K562 (cell line): ENCODE measurements around the gene ADGRB2.

Source experiments
- ESRRA ChIP-seq: fragments of 450-650 bp; IDR thresholded peaks from 2 replicates; pipeline ENCODE4 v1.6.1; 2014; ENCODE audit warnings: low read depth, mild to moderate bottlenecking, moderate library complexity, borderline replicate concordance
- GTF2F1 ChIP-seq: IDR thresholded peaks from 2 replicates; pipeline ENCODE4 v1.6.1; 2011; ENCODE audit warnings: low read depth, low read length, improper control_type of control experiment
- NFXL1 ChIP-seq: fragments of 450-650 bp; formaldehyde crosslinking; IDR thresholded peaks from 2 replicates; pipeline ENCODE4 v1.4.0; 2021; ENCODE audit warnings: mild to moderate bottlenecking
- POLR3A ChIP-seq: IDR thresholded peaks from 2 replicates; pipeline ENCODE4 v1.6.1; 2011; ENCODE audit warnings: borderline replicate concordance, mild to moderate bottlenecking, moderate library complexity; ENCODE audit not compliant: insufficient read length, insufficient read depth; ENCODE audit errors: extremely low read depth
- SIN3A ChIP-seq, 2 experiments: fragments of 150-350 bp in 1 of 2; IDR thresholded peaks; 2 replicates each; pipeline ENCODE4 v1.6.1; 2011 to 2016; ENCODE audit warnings: borderline replicate concordance in 2 of 2, low read depth in 2 of 2, low read length in 2 of 2, mild to moderate bottlenecking in 2 of 2, moderate library complexity in 2 of 2; ENCODE audit not compliant: control insufficient read depth in 1 of 2
- ZFX ChIP-seq: sonication (generic); formaldehyde crosslinking; IDR thresholded peaks from 2 replicates; pipeline ENCODE4 v1.8.0; 2022; ENCODE audit warnings: mild to moderate bottlenecking, missing genetic modification reagents, moderate library complexity
- ZNF583 ChIP-seq: fragments of 250-450 bp; sonication (Bioruptor Pico); IDR thresholded peaks from 2 replicates; pipeline ENCODE4 v1.4.0; 2020
- ZNF778 ChIP-seq: fragments of 450-650 bp; formaldehyde crosslinking; IDR thresholded peaks from 2 replicates; pipeline ENCODE4 v1.4.0; 2020; ENCODE audit warnings: mild to moderate bottlenecking, moderate library complexity
- TF ChIP-seq, protein P1 (sequence below): sonication (generic); formaldehyde crosslinking; IDR thresholded peaks from 2 replicates; pipeline ENCODE4 v1.8.0; 2023; ENCODE audit warnings: mild to moderate bottlenecking, missing genetic modification reagents
- TF ChIP-seq, protein P2 (sequence below), 3 experiments: IDR thresholded peaks in 2 of 3; conservative IDR thresholded peaks in 1 of 3; 2 replicates each; pipeline ENCODE4 v1.5.1; 2011 to 2012; ENCODE audit warnings: low read length in 3 of 3, mild to moderate bottlenecking in 3 of 3, control low read depth in 2 of 3, improper control_type of control experiment in 1 of 3, inconsistent platforms in 1 of 3, low read depth in 1 of 3, mixed read lengths in 1 of 3, moderate library complexity in 1 of 3; ENCODE audit not compliant: insufficient read depth in 2 of 3

DNA sequence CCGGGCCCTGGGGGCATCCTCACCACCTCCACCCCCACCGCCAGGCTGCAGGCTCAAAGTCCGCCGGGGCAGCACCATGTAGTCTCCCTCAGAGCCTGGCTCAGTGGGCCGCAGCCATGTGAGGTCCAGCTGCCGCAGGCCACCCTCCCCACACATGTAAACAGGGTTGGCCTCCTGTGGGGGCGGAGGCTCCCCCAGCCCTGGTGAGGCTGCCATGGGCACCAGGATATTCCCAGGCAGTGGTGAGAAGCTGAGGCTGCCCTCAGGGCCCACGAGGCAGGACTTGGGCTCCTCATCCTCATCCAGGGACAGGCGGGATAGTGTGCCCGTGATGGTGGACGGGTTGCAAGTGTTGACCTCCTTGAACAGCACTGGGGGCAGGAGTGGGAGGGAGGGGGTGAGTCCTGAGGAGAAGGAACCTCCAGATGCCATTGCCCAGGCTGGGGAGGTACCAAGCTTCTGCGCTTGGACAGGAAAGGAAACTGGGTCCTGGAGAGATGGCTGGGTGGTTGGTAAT lies 33.0 kb downstream of the ADGRB2 start:
- TF ChIP-seq ESRRA (no peak), SIN3A (IDR thresholded peaks at IDR 0.05; ENCODE audit: borderline replicate concordance in 2 of 2, control insufficient read depth in 1 of 2, low read depth in 2 of 2, low read length in 2 of 2) (no peak), NFXL1 (CRISPR knock-in tag) (no peak), ZFX (CRISPR knock-in tag) (no peak), GTF2F1 (no peak), ZNF583 (CRISPR knock-in tag) (no peak), POLR3A (no peak), ZNF778 (no peak)
- TF ChIP-seq, protein P1, sequence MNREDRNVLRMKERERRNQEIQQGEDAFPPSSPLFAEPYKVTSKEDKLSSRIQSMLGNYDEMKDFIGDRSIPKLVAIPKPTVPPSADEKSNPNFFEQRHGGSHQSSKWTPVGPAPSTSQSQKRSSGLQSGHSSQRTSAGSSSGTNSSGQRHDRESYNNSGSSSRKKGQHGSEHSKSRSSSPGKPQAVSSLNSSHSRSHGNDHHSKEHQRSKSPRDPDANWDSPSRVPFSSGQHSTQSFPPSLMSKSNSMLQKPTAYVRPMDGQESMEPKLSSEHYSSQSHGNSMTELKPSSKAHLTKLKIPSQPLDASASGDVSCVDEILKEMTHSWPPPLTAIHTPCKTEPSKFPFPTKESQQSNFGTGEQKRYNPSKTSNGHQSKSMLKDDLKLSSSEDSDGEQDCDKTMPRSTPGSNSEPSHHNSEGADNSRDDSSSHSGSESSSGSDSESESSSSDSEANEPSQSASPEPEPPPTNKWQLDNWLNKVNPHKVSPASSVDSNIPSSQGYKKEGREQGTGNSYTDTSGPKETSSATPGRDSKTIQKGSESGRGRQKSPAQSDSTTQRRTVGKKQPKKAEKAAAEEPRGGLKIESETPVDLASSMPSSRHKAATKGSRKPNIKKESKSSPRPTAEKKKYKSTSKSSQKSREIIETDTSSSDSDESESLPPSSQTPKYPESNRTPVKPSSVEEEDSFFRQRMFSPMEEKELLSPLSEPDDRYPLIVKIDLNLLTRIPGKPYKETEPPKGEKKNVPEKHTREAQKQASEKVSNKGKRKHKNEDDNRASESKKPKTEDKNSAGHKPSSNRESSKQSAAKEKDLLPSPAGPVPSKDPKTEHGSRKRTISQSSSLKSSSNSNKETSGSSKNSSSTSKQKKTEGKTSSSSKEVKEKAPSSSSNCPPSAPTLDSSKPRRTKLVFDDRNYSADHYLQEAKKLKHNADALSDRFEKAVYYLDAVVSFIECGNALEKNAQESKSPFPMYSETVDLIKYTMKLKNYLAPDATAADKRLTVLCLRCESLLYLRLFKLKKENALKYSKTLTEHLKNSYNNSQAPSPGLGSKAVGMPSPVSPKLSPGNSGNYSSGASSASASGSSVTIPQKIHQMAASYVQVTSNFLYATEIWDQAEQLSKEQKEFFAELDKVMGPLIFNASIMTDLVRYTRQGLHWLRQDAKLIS = no peak
- TF ChIP-seq, protein P2, sequence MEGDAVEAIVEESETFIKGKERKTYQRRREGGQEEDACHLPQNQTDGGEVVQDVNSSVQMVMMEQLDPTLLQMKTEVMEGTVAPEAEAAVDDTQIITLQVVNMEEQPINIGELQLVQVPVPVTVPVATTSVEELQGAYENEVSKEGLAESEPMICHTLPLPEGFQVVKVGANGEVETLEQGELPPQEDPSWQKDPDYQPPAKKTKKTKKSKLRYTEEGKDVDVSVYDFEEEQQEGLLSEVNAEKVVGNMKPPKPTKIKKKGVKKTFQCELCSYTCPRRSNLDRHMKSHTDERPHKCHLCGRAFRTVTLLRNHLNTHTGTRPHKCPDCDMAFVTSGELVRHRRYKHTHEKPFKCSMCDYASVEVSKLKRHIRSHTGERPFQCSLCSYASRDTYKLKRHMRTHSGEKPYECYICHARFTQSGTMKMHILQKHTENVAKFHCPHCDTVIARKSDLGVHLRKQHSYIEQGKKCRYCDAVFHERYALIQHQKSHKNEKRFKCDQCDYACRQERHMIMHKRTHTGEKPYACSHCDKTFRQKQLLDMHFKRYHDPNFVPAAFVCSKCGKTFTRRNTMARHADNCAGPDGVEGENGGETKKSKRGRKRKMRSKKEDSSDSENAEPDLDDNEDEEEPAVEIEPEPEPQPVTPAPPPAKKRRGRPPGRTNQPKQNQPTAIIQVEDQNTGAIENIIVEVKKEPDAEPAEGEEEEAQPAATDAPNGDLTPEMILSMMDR (IDR thresholded peaks at IDR 0.05 in 2 of 3, conservative IDR thresholded peaks at IDR 0.05 in 1 of 3; ENCODE audit: insufficient read depth in 2 of 3, low read depth in 1 of 3, low read length in 3 of 3) = no peak
